Aorta (tissue), 5 donors: ENCODE results near the gene ZNF488. TPM values are rescaled to one million over a fixed set of nuclear protein-coding genes. Genes with fewer than 3 reads are reported as not detected.
A peak's percentile ranks its signal among the peaks of the same experiment; 100 is the strongest.
"Not testable (repeated sequence)": the region's sequence is repeated elsewhere in the genome, so short reads cannot be mapped to it uniquely, and the experiment has no call there.

Experiments
- ATAC-seq: fragments of 200-7000 bp; cut with Tn5 transposase; one replicate; pipeline ENCODE4 v1.9.1; 2022; ENCODE audit warnings: moderate library complexity; ENCODE audit not compliant: low FRiP score
- DNase-seq, 2 donors: peaks; one replicate each; pipeline ENCODE4 v3.0.0-alpha.2; 2020
- H3K27ac ChIP-seq, 2 donors: one replicate each; pipeline ENCODE4 v1.5.1; 2013; ENCODE audit warnings: low read length in 2 of 2, mild to moderate bottlenecking in 2 of 2, moderate library complexity in 2 of 2, control low read depth in 1 of 2, inconsistent platforms in 1 of 2, low read depth in 1 of 2
- H3K27me3 ChIP-seq, 2 donors: one replicate each; pipeline ENCODE4 v1.6.1; 2013; ENCODE audit warnings: control low read depth in 1 of 2, low read length in 1 of 2, mild to moderate bottlenecking in 1 of 2, moderate library complexity in 1 of 2; ENCODE audit not compliant: insufficient read depth in 2 of 2, control insufficient read depth in 1 of 2
- H3K36me3 ChIP-seq, 2 donors: one replicate each; pipeline ENCODE4 v1.6.1; 2013; ENCODE audit warnings: control low read depth in 1 of 2, low read length in 1 of 2, mild to moderate bottlenecking in 1 of 2; ENCODE audit not compliant: insufficient read depth in 2 of 2, control insufficient read depth in 1 of 2
- H3K4me1 ChIP-seq, 2 donors: one replicate each; pipeline ENCODE4 v1.6.1; 2013; ENCODE audit warnings: low read length in 2 of 2, control low read depth in 1 of 2, mild to moderate bottlenecking in 1 of 2, moderate library complexity in 1 of 2; ENCODE audit not compliant: insufficient read depth in 2 of 2, control insufficient read depth in 1 of 2
- H3K4me3 ChIP-seq, 2 donors: one replicate each; pipeline ENCODE4 v1.5.1; 2013; ENCODE audit warnings: low read length in 2 of 2, control low read depth in 1 of 2, mild to moderate bottlenecking in 1 of 2
- H3K9me3 ChIP-seq: one replicate; pipeline ENCODE4 v1.6.1; 2013; ENCODE audit warnings: mild to moderate bottlenecking, low read length; ENCODE audit not compliant: control insufficient read depth
- WGBS, 2 donors: extraction: QIAGEN DNeasy Blood & Tissue Kit; methylation state at CpG; one replicate each; pipeline ENCODE4 v1.1.7; 2013; 5-methylcytosine and 5-hydroxymethylcytosine counted together
- intact Hi-C, 2 donors: fragments of 100-400 bp; cut with DNase I; formaldehyde crosslinking; loops; one replicate each; pipeline versions ENCODE4 v1.14.2 to v1.15.0; 2022
- polyA plus RNA-seq, 2 donors: library from polyadenylated mRNA; stranded (reverse); fragments of 200-250 nt; gene quantifications; one replicate each; pipeline ENCODE4 v1.2.3, GENCODE V29; 2013
- total RNA-seq, 2 donors: library from RNA; stranded (reverse); fragmentation: NEBNext Ultra II Directional; extraction: Animal tissue kit (Norgen Biotek cat#: 25700); gene quantifications; one replicate each; pipeline ENCODE4 v1.2.1, GENCODE V29; 2021
- donor health status: healthy with polysubstance abuse.
- donor health status: Bipolar disorder and iron deficiency.
- donor health status: DM: no; HTN: no; CAD: no.
- donor health status: DM: no; HTN: no; CAD: no.
- donor health status: DM: yes; HTN: yes; CAD: no.

Gene ZNF488
- total and polyA plus RNA-seq, 4 donors = 0.12 to 3.8 (median 0.20) TPM; not detected in 1

DNA sequence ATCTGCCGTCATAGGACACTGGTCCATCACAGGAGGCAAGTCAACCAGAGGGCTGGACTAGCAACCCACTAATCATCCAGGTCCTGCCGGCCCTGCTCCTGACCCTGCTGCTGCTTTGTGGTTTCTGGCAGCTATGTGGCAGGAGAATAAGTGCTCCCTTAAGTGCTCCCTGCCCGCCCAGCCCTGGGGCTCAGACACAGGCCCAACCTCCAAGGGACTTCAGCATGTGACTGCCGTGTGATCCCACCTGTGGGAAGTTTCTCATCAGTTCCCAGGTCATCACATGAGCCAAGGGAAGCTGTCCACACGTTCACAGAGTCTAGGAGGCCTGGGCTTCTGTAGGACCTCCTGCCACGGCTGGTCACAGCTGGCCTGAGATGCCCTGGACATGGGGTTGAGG is 34.2 kb upstream of the ZNF488 start:
- Histone ChIP-seq H3K27ac (no peak overlapping the region), H3K4me1 (no peaks in the 10 kb centered on the region), H3K4me3 (no peak overlapping the region), H3K36me3 (no peaks in the 10 kb centered on the region), H3K9me3 (no peaks in the 10 kb centered on the region), H3K27me3 (no peaks in the 10 kb centered on the region)
- 89 to 90% methylated on average over 6 of the region's 6 CpGs for WGBS, 2 donors
- DNase-seq (no peak), ATAC-seq (no peak)
- intact Hi-C loops = no loop called here

DNA sequence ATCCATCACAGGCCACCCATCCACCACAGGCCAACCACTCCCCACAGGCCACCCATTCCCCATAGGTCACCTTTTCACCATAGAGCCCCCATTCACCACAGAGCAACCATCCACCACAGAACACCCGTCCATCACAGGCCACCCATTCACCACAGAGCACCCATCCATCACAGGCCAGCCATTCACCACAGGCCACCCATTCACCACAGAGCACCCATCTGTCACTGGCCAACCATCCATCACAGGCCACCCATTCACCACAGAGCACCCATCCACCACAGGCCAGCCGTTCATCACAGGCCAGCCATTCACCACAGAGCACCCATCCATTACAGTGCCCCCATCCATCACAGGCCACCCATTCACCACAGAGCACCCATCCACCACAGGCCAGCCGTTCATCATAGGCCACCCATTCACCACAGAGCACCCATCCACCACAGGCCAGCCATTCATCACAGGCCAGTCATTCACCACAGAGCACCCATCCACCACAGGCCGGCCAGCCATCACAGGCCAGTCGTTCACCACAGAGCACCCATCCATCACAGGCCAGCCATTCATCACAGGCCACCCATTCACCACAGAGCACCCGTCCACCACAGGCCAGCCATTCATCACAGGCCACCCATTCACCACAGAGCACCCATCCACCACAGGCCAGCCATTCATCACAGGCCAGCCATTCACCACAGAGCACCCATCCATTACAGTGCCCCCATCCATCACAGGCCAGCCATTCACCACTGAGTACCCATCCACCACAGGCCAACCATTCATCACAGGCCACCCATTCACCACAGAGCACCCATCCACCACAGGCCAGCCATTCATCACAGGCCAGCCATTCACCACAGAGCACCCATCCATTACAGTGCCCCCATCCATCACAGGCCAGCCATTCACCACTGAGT is 32.5 kb upstream of the ZNF488 start:
- ATAC-seq, H3K27me3 ChIP-seq, H3K27ac ChIP-seq, intact Hi-C loops, H3K36me3 ChIP-seq, H3K4me1 ChIP-seq, DNase-seq, H3K9me3 ChIP-seq, H3K4me3 ChIP-seq: not testable (repeated sequence)
- WGBS, 2 donors = 95 to 96% methylated on average over 6 of the region's 6 CpGs

DNA sequence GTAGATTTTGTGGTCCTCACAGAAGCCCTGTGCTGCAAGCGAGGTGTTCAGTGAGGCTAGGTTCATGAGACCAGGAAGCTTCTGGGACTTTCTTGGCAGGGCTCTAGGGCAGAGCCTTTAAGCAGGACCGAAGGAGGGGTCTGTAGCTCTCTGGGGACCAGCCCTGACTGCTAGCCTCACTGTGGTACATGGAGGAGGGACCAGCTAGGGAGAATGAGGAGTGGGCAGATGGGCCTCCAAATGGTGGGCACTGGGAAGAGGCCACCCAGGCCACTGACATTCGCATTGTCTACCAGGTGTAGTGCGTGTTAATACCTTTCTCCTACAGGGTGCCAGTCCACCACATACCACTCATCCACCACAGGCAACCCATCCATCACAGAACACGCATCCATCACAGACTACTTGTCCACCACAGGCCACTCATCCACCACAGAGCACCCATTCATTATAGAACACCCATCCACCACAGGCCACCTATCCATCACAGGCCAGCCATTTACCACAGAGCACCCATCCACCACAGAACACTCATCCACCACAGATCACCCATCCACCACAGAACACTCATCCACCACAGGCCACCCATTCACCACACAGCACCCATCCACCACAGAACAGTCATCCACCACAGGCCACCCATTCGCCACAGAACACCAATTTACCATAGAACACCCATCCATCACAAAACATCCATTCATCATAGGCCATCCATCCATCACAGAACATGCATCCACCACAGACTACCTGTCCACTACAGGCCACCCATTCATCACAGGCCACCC is 31.6 kb upstream of the ZNF488 start:
- intact Hi-C loops = no loop called here
- Histone ChIP-seq H3K27ac (no peak overlapping the region), H3K9me3 (no peaks in the 10 kb centered on the region), H3K36me3 (no peaks in the 10 kb centered on the region), H3K27me3 (no peaks in the 10 kb centered on the region), H3K4me3 (no peak overlapping the region), H3K4me1 (no peaks in the 10 kb centered on the region)
- 90 to 96% methylated on average over 6 of the region's 6 CpGs for WGBS, 2 donors
- ATAC-seq = no peak
- no peak for DNase-seq

DNA sequence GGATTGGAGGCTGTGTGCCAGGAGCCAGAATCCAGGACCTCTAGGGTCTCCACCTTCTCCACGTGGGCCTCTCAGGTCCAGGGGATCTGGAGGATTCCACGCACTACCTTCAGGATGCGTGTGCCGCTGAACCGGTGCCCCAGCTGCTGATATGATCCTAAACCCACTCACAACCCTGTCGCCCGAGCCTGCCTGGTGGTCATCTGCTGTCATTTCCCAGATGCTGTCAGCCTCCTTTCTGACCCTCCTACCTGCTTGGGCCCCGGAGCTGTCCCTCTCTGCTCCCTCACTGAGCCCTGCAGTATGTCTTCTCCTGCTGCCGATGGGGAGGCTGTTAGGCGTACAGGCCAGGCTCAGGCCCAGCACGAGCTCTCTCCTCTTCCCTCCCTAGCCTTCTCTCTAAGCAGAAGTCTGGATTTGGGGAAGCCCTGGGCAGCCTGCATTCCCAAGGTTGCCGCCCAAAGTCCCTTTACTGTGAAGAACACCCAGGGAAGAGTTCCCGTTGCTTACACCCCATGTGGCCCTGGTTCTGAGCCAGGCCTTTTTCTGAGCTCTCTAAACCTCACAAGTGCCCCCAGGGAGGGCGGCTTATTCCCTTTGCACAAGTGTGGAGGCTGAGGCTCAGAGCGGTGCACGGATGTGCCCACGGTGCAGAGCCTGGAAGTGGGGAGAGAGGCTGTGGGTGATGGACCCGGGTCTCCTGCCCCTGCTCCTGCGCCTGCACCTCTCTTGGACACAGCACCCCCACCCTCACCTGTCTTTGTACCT is 30.8 kb upstream of the ZNF488 start:
- Histone ChIP-seq H3K9me3 (no peaks in the 10 kb centered on the region), H3K4me3 (no peak overlapping the region), H3K27me3 (no peaks in the 10 kb centered on the region), H3K36me3 (no peaks in the 10 kb centered on the region), H3K4me1 (no peaks in the 10 kb centered on the region), H3K27ac (no peak overlapping the region)
- DNase-seq (no peak), ATAC-seq (peak; percentile 6)
- intact Hi-C loops = no loop called here
- 81 to 87% methylated on average over 19 of the region's 19 CpGs for WGBS, 2 donors

DNA sequence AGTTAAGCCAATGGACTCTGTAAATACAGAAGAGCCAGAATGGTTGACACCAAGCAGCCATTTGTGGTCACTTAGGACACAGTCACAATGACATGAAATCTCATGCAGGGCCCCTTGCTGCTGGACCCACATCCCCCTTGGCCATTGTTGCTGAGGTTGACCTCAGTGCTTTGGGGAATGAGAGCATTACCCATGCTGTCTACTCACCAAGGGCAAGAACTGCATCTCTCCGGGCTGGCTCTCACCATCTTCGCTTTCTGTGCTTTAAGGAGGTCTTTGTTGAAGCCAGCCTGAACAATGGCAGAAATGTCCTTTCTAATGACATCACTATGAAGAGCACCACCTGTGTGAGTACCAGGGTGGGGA is 30.1 kb upstream of the ZNF488 start:
- 92 to 95% methylated on average over 2 of the region's 2 CpGs for WGBS, 2 donors
- intact Hi-C loops = no loop called here
- Histone ChIP-seq H3K9me3 (no peaks in the 10 kb centered on the region), H3K27me3 (no peaks in the 10 kb centered on the region), H3K36me3 (no peaks in the 10 kb centered on the region), H3K4me1 (no peaks in the 10 kb centered on the region), H3K27ac (no peak overlapping the region), H3K4me3 (no peak overlapping the region)
- DNase-seq (no peak), ATAC-seq (no peak)

DNA sequence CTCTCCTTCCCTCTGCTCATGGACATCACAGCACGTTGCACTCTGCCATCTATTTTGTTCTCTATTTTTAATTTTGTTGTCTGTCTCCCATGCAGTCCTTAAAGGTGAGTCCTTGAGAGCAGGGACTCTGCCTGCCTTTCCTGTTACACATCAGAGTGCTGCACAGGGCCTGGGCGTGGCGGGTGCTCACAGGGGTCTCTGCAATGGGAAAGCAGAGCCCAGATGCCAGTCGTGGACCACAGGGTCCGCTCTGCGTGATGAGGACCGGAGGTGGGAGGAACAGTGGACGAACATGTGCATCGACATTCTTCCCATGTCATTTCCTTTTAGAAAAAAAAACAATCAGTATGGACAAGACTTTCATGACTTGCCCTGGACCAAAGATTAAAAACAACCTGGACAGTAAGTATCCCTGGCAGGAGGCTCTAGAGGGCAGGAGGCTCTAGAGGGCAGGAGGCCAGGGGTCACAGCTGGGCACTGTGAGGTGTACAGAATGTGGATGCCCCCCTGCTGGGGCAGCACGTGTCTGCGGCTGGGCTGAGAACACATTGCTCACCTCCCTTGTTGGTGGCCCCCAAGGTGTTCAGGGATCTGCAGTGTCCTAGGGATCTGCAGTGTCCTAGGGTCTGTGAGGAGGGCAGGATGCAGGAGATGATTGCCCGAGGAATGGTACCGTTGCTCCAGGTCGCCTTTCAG is 29.6 kb upstream of the ZNF488 start:
- H3K27ac ChIP-seq = no peak overlapping the region
- DNase-seq (no peak), ATAC-seq (no peak)
- H3K9me3 ChIP-seq = no peaks in the 10 kb centered on the region
- H3K36me3 ChIP-seq = no peaks in the 10 kb centered on the region
- intact Hi-C loops = no loop called here
- H3K4me1 ChIP-seq = no peaks in the 10 kb centered on the region
- no peak overlapping the region for H3K4me3 ChIP-seq
- 80 to 83% methylated on average over 14 of the region's 14 CpGs for WGBS, 2 donors
- H3K27me3 ChIP-seq = no peaks in the 10 kb centered on the region

DNA sequence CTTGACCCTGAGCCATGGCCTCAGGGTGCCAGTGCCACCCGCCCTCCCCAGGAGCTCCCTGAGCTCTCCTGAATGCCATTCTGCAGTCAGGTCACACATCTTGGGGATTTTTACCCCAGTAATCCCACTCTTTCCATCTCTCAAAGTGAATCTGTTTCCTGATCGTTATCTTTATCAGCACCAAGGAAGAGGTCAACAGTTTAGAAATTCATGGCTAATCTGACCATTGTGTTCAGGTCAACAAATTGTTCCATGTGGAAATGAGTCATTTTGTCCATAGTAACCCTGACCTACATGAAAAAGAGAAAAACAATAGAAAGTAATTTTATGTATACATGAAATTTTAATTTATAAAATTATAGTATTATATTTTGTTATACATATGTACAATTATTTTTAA is 28.8 kb upstream of the ZNF488 start:
- Histone ChIP-seq H3K27me3 (no peaks in the 10 kb centered on the region), H3K36me3 (no peaks in the 10 kb centered on the region), H3K4me3 (no peak overlapping the region), H3K27ac (no peak overlapping the region), H3K4me1 (no peaks in the 10 kb centered on the region), H3K9me3 (no peaks in the 10 kb centered on the region)
- ATAC-seq (no peak), DNase-seq (no peak)
- intact Hi-C loops = no loop called here
- 77 to 85% methylated on average over 2 of the region's 2 CpGs for WGBS, 2 donors

DNA sequence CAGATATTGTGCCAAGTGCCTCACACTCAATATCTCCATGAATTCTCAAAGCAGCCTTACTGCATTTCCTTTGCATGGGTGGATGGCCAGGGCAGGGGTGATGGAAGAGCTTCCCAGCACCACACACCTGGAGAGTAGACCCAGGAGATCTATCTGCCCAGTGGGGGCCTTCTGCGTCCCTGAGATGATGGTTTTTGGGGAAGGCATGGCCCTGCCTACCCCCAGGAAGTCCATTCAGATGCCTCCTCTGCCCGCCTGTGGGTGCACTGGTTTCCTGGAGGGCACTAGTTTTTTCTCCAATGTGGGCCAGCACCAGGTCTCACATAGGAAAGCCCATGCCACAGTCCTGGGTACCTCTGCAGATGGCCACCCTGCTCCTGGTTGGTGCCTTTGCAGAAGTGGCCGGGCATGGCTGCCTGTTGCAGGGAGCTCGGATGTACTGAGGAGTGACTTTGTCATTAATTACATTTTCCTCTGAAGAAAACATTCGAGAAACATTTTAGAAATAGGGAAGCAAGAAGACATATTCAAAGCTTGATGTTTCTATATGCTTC is 28.2 kb upstream of the ZNF488 start:
- DNase-seq = no peak

More for the DNA sequence above, 28.2 kb upstream of the ZNF488 start:
- intact Hi-C loops = no loop called here
- WGBS, 2 donors = 86 to 88% methylated on average over 5 of the region's 5 CpGs
- H3K27me3 ChIP-seq = no peaks in the 10 kb centered on the region
- no peaks in the 10 kb centered on the region for H3K36me3 ChIP-seq
- no peak overlapping the region for H3K4me3 ChIP-seq
- H3K9me3 ChIP-seq = no peaks in the 10 kb centered on the region
- ATAC-seq = no peak
- no peaks in the 10 kb centered on the region for H3K4me1 ChIP-seq
- H3K27ac ChIP-seq = no peak overlapping the region
